CD4-positive, alpha-beta T cell treated with Interleukin-6 at 100 ng/mL for 8 hours (primary cell): ENCODE measurements around the gene RNU6-9.

Source experiments
- DNase-seq: peaks from one replicate; pipeline ENCODE4 v3.0.0-alpha.2; 2020; ENCODE audit warnings: mixed read lengths, low spot score

The RNU6-9 gene

DNA sequence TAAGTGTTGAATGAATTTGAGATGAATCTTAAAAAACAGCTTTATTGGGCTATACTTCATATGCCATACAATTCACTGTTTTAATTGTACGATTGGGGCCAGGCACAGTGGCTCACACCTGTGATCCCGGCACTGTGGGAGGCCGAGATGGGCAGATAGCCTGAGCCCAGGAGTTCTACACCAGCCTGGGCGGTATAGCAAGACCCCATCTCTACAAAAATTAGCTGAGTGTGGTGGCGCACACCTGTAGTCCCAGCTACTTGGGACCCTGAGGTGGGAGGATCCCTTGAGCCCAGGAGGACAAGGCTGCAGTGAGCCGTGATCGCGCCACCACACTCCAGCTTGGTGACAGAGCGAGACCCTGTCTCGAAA is 42.9 kb downstream of the RNU6-9 start:
- DNase-seq, result no peak

- DNase-seq, result peak; percentile 64
Measured at GRCh38 chr19:937259-937694, 44.0 kb downstream of the RNU6-9 start.

DNA sequence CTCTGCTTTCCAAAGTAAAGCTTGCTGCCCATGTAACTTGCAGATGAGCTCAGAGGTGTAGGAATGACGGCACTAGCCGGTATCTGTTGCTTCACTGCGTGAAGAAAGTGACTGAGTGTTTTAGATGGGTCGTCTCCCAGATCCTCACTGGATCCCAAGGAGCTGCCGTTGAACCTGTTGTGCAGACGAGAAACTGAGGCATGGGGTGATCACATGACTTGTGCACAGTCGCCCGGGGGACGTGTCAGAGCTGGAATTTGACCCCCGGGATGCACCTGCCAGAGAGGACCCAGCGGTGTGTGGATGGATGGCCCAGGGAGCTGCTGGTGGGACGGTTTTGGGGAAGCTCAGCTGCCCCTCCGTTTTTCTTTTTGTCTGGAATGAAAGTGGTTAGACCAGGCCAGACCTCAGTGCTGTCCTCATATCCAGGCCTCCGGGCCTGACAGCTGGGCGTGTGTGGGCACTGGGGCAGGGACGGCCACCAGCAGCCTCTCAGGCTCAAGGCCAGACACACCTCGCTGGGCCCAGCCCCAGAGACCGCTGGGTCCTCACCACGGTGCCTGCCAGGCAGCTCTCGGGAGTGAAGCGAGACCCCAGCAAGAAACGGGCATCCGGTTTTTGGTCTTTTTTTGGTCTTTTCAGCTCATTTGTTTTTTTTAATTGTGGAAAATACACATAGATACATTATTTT is 45.1 kb downstream of the RNU6-9 start:
- DNase-seq, result no peak

DNA sequence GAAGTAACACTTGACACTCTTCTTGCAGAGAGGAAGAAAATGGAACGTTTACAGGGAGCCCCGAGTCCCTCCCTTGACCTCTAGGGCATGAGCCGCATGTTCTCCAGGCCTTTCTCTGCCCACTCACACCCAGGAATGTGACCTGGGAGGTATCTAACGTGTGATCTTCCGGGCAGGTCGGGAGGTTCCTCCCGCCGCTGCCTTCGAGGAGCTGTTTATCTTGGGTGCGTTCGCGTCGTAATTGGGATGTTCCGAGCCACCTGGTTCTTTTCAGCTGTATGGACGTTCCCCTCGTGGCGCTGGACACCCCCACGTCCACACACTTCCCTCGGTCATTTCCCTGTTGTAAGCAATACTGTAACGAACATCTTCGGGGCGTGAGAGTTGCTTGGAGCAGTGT is 46.2 kb downstream of the RNU6-9 start:
- DNase-seq, result no peak

- DNase-seq, result no peak
Measured at GRCh38 chr19:939922-940321, 46.6 kb downstream of the RNU6-9 start.

DNA sequence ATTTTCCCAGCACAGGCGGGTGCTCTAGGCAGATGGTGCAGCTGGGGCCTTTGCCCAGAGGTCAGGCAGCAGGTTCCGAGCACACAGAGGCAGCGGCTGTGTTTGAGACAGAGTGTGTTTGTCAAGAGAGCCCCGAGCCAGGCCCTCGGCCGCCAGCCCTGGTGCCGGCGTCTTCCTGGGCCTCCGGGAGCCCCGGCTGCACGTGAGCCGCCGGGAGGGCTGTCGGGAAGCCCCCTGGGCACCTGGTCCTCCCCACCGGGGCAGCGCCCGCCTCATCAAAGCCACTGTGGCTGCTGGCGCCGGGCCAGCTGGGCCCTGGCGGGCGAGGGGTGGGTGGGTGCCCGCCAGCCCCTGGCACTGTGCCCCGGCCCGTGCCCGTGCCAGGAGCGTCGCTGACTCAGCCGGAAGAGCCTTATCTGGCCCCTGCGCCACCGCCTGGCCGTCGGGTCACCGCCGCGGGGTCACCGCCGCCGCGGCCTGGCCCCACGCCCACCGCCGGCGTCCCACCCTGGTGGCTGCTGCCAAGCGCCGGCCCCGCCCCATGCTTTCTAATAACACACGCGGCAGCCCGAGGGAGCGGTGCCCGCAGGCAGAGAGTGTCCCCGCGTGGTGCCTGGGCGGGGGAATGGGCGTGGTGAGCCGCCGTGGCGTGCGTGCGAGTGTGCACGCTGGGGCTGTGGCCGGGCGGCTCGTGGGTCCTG is 47.5 kb downstream of the RNU6-9 start:
- peak; percentile 69 for DNase-seq

GRCh38 chr19:941292-942132 is 48.2 kb downstream of the RNU6-9 start:
- DNase-seq, result no peak

DNA sequence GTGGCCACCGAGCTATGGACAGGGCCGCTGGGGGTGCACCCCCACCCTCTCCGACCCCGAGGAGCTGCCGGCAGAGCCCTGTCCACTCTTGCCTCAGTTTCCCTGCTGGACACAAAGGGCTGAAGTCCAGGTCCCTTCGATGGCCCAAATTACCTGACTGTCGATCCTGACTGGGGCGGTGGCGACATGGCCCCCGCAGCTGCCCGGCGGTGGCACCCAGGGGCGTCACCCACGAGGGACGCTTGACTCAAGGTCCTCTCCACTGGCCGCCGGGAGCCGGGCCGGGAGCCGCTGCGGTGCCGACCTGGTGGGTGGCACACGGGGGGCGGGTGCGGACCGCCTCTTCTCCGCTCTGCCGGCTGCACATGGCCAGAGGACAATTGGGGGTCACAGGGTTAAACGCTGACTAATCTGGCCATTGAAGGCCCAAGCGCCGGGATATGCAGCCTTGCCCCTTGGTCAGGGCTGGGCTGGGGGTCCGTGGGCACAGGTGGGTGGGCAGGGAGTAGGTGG is 48.9 kb downstream of the RNU6-9 start:
- DNase-seq, result no peak
